HG02840 (cell line): ENCODE measurements around the gene ANKRD33B.
A peak's percentile ranks its signal among the peaks of the same experiment; 100 is the strongest.

Experiments used
- ATAC-seq: cut with Tn5 transposase; IDR thresholded peaks from one replicate; pipeline ENCODE4 v1.9.1; 2021; ENCODE audit warnings: mild to moderate bottlenecking, moderate library complexity, moderate number of reproducible peaks; ENCODE audit not compliant: unreplicated experiment, low FRiP score

The ANKRD33B gene

GRCh38 chr5:10688651-10689171, 124.8 kb downstream of the ANKRD33B start:
- no peak for ATAC-seq

GRCh38 chr5:10689391-10690081, 125.7 kb downstream of the ANKRD33B start:
- no peak for ATAC-seq

- ATAC-seq, result no peak
Measured at GRCh38 chr5:10690460-10691440, 126.9 kb downstream of the ANKRD33B start.

GRCh38 chr5:10691826-10692785, 128.2 kb downstream of the ANKRD33B start:
- ATAC-seq, result no peak

GRCh38 chr5:10695055-10695649, 131.3 kb downstream of the ANKRD33B start:
- no peak for ATAC-seq

GRCh38 chr5:10695759-10696543, 132.1 kb downstream of the ANKRD33B start:
- ATAC-seq, result no peak

GRCh38 chr5:10699281-10699874, 135.5 kb downstream of the ANKRD33B start:
- ATAC-seq, result peak; percentile 48

GRCh38 chr5:10699987-10700386, 136.1 kb downstream of the ANKRD33B start:
- ATAC-seq, result peak; percentile 69

- ATAC-seq, result no peak
Measured at GRCh38 chr5:10700516-10700915, 136.6 kb downstream of the ANKRD33B start.

GRCh38 chr5:10701567-10702039, 137.7 kb downstream of the ANKRD33B start:
- ATAC-seq, result no peak

- ATAC-seq, result no peak
Measured at GRCh38 chr5:10702040-10702629, 138.3 kb downstream of the ANKRD33B start.

GRCh38 chr5:10702911-10703491, 139.1 kb downstream of the ANKRD33B start:
- no peak for ATAC-seq

GRCh38 chr5:10703676-10704075, 139.8 kb downstream of the ANKRD33B start:
- no peak for ATAC-seq

- ATAC-seq, result no peak
Measured at GRCh38 chr5:10704949-10705621, 141.2 kb downstream of the ANKRD33B start.

GRCh38 chr5:10705747-10706146, 141.9 kb downstream of the ANKRD33B start:
- no peak for ATAC-seq

GRCh38 chr5:10706326-10706725, 142.5 kb downstream of the ANKRD33B start:
- ATAC-seq, result no peak
